ENCODE measurements around the gene SLIT3.

Gene SLIT3

GRCh38 chr5:168889039-168889438, 411.9 kb downstream of the SLIT3 start:
- no peaks in the 10 kb centered on the region for H3K9me3 ChIP-seq (ENCODE audit: control insufficient read depth, low read length)
- no peak overlapping the region for H3K9ac ChIP-seq
- H3K4me1 ChIP-seq, result peaks cover 7% of the 10 kb centered on the region
- H3K27ac ChIP-seq, result no peak overlapping the region
- H2AFZ ChIP-seq, result no peak overlapping the region
- H3K4me2 ChIP-seq (ENCODE audit: low read length), result no peak overlapping the region
- H3K36me3 ChIP-seq (ENCODE audit: control insufficient read depth, insufficient read depth, low read length), result no peaks in the 10 kb centered on the region
- no peak for TF ChIP-seq CTCF (IDR thresholded peaks at IDR 0.05)
- H3K4me3 ChIP-seq (ENCODE audit: low read depth, low read length), result no peak overlapping the region
- peaks cover 29% of the 10 kb centered on the region for H3K79me2 ChIP-seq
- H3K27me3 ChIP-seq (ENCODE audit: control insufficient read depth, insufficient read depth, low read length), result no peaks in the 10 kb centered on the region

DNA sequence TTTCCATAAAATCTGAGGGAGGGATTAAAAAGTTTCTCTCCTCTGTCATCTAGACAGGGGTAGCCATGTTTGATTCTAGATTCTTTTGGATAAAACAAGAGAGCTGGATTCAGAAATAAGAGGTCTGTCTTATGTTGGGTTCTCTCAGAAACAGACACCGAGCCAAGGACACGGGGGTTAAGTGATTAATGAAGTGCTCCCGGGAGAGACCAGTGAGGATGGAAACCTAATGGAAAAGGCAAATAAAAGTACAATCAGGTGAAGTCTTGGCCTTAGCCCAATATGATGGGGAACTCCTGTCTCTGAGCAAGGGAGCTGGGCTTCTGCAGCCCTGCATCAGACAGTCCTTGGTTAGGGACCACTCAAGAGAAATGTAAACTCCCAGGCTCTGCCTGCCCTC, 413.0 kb downstream of the SLIT3 start:
- no peak overlapping the region for H3K9ac ChIP-seq
- peaks cover 5% of the 10 kb centered on the region for H3K4me1 ChIP-seq
- H2AFZ ChIP-seq, result no peak overlapping the region
- no peaks in the 10 kb centered on the region for H3K27me3 ChIP-seq (ENCODE audit: control insufficient read depth, insufficient read depth, low read length)
- H3K9me3 ChIP-seq (ENCODE audit: control insufficient read depth, low read length), result no peaks in the 10 kb centered on the region
- no peak overlapping the region for H3K27ac ChIP-seq
- peaks cover 29% of the 10 kb centered on the region for H3K79me2 ChIP-seq
- no peak overlapping the region for H3K4me2 ChIP-seq (ENCODE audit: low read length)
- H3K36me3 ChIP-seq (ENCODE audit: control insufficient read depth, insufficient read depth, low read length), result no peaks in the 10 kb centered on the region
- no peak overlapping the region for H3K4me3 ChIP-seq (ENCODE audit: low read depth, low read length)
- no peak for TF ChIP-seq CTCF (IDR thresholded peaks at IDR 0.05)

DNA sequence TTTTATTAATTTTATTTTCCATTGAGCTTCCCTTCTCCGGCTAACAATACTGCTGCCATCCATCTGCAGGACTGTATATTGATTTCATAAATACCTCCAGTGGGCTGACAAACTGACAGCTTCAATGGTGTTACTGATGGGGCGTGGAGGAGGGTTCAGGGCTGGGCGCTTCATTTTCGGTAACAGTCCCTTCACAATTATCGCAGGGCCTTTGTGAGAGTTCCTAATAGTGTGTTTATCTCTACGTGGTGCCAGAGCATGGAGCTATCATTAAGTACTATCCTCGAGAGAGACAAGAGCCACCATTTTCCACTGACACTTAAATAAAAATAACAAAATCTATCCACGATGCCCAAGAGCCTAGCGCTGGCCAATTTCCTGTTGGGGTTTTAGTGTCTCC, 414.8 kb downstream of the SLIT3 start:
- no peak for TF ChIP-seq CTCF (IDR thresholded peaks at IDR 0.05)
- H3K27me3 ChIP-seq (ENCODE audit: control insufficient read depth, insufficient read depth, low read length), result no peaks in the 10 kb centered on the region
- no peaks in the 10 kb centered on the region for H3K9me3 ChIP-seq (ENCODE audit: control insufficient read depth, low read length)
- peaks cover 2% of the 10 kb centered on the region for H3K4me1 ChIP-seq
- H3K27ac ChIP-seq, result no peak overlapping the region
- no peak overlapping the region for H3K9ac ChIP-seq
- peaks cover 33% of the 10 kb centered on the region for H3K79me2 ChIP-seq
- no peak overlapping the region for H3K4me3 ChIP-seq (ENCODE audit: low read depth, low read length)
- H3K4me2 ChIP-seq (ENCODE audit: low read length), result no peak overlapping the region
- H3K36me3 ChIP-seq (ENCODE audit: control insufficient read depth, insufficient read depth, low read length), result no peaks in the 10 kb centered on the region
- no peak overlapping the region for H2AFZ ChIP-seq

DNA sequence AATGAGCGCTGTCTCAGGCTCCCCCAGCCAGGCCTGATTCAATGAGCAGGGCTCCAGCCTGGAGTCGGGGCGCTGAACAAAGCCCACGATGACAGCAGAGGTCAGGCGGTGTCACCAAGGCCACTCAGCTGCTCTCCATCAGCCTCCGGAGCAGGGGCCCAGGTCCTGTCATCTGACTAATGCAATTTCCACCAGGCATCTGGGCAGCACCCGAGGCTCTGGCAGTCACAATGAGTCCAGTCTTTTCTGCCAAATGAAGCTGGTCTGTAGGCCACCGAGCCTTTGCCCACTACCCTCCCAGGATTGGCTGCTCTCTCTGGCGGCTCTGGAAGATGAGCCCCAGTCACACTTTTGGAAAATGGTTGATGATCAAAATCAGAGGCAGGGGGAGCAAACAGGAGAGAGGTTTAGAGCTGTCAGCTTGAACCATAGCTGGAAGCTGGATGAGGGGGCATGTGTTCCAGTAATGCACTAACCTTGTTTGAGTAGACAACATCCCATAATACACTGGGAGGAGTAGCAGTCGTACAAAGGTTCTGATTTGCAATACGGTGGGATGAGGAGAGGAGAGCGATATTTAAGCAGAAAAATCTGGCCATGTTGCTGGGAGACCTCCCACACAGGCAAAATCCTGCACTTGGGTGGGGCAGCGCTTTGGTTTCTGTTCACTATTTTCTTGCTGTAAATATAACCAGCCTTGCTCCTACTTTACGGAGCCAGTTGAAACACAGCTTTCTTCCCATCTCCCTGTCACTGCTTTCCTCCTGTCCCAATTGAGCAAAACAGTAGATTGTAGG, 415.4 kb downstream of the SLIT3 start:
- Histone ChIP-seq H3K27ac (no peak overlapping the region), H3K79me2 (peaks cover 37% of the 10 kb centered on the region), H3K9ac (no peak overlapping the region), H3K27me3 (ENCODE audit: control insufficient read depth, insufficient read depth, low read length) (no peaks in the 10 kb centered on the region), H3K9me3 (ENCODE audit: control insufficient read depth, low read length) (no peaks in the 10 kb centered on the region), H2AFZ (no peak overlapping the region), H3K4me1 (no peaks in the 10 kb centered on the region), H3K4me2 (ENCODE audit: low read length) (no peak overlapping the region), H3K4me3 (ENCODE audit: low read depth, low read length) (no peak overlapping the region), H3K36me3 (ENCODE audit: control insufficient read depth, insufficient read depth, low read length) (no peaks in the 10 kb centered on the region)
- TF ChIP-seq CTCF (IDR thresholded peaks at IDR 0.05), result no peak

DNA sequence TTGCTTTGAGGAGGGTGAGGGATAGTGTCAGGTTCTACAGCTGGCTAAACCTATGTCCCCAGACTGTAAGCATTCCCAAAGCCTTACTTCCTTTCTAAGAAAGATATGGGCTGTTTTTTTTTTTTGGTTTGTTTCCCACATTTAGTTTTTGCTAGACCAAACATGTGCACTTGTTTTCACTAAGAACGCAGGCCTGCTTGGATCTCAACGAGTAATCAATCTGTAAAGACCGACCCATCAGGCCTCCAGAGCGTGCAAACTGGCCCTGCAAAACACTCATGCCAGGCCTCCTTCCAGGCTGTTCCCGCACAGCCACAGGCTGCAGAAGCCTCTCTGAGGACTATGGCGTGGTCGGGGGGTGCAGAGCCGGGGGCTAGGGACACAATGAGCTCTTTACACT, 416.9 kb downstream of the SLIT3 start:
- H3K27me3 ChIP-seq (ENCODE audit: control insufficient read depth, insufficient read depth, low read length), result no peaks in the 10 kb centered on the region
- H3K4me1 ChIP-seq, result no peaks in the 10 kb centered on the region
- no peaks in the 10 kb centered on the region for H3K9me3 ChIP-seq (ENCODE audit: control insufficient read depth, low read length)
- no peaks in the 10 kb centered on the region for H3K36me3 ChIP-seq (ENCODE audit: control insufficient read depth, insufficient read depth, low read length)
- no peak for TF ChIP-seq CTCF (IDR thresholded peaks at IDR 0.05)
- H3K9ac ChIP-seq, result no peak overlapping the region
- no peak overlapping the region for H2AFZ ChIP-seq
- H3K4me3 ChIP-seq (ENCODE audit: low read depth, low read length), result no peak overlapping the region
- no peak overlapping the region for H3K4me2 ChIP-seq (ENCODE audit: low read length)
- H3K79me2 ChIP-seq, result peaks cover 38% of the 10 kb centered on the region
- H3K27ac ChIP-seq, result no peak overlapping the region
